ENCODE data around the gene HGD. TPM values are rescaled to one million over a fixed set of nuclear protein-coding genes. Genes with fewer than 3 reads are reported as not detected.
"Not testable (repeated sequence)": the region's sequence is repeated elsewhere in the genome, so short reads cannot be mapped to it uniquely, and the experiment has no call there.

The HGD gene
- total RNA-seq, 2 experiments from 2014 or later = 0.12 TPM; not detected in 1

- H3K4me1 Mint-ChIP-seq (ENCODE audit: low read depth); H3K4me3 Mint-ChIP-seq; POLR2A ChIA-PET; H3K27me3 Mint-ChIP-seq; DNase-seq; CTCF ChIA-PET; H3K36me3 Mint-ChIP-seq; H3K27ac Mint-ChIP-seq; intact Hi-C loops (cut with micrococcal nuclease): not testable (repeated sequence)
- H3K9me3 Mint-ChIP-seq = peaks cover 11% of the 10 kb centered on the region
Observed at GRCh38 chr3:120677193-120677592, 4.8 kb downstream of the HGD start.

GRCh38 chr3:120673116-120673515, 8.9 kb downstream of the HGD start:
- intact Hi-C loops (cut with micrococcal nuclease) = no loop called here
- CTCF ChIA-PET = no interaction called here
- H3K27me3 Mint-ChIP-seq = peaks cover 4% of the 10 kb centered on the region
- H3K27ac Mint-ChIP-seq = no peak overlapping the region
- POLR2A ChIA-PET = no interaction called here
- no peaks in the 10 kb centered on the region for H3K4me1 Mint-ChIP-seq (ENCODE audit: low read depth)
- peaks cover 3% of the 10 kb centered on the region for H3K36me3 Mint-ChIP-seq
- H3K9me3 Mint-ChIP-seq = peaks cover 11% of the 10 kb centered on the region
- no peak overlapping the region for H3K4me3 Mint-ChIP-seq
- DNase-seq = no peak

GRCh38 chr3:120670576-120670975, 11.5 kb downstream of the HGD start:
- intact Hi-C loops (cut with micrococcal nuclease) = no loop called here
- Mint-ChIP-seq H3K4me3 (no peak overlapping the region), H3K27me3 (peaks cover 2% of the 10 kb centered on the region), H3K36me3 (no peaks in the 10 kb centered on the region), H3K4me1 (ENCODE audit: low read depth) (no peaks in the 10 kb centered on the region), H3K27ac (no peak overlapping the region), H3K9me3 (no peaks in the 10 kb centered on the region)
- DNase-seq = no peak
- CTCF ChIA-PET = no interaction called here
- POLR2A ChIA-PET = no interaction called here

GRCh38 chr3:120664926-120665325, 17.1 kb downstream of the HGD start:
- DNase-seq = no peak
- no peaks in the 10 kb centered on the region for H3K9me3 Mint-ChIP-seq
- H3K4me3 Mint-ChIP-seq = no peak overlapping the region
- H3K36me3 Mint-ChIP-seq = no peaks in the 10 kb centered on the region
- H3K4me1 Mint-ChIP-seq (ENCODE audit: low read depth) = no peaks in the 10 kb centered on the region
- POLR2A ChIA-PET = no interaction called here
- peaks cover 2% of the 10 kb centered on the region for H3K27me3 Mint-ChIP-seq
- CTCF ChIA-PET = no interaction called here
- no peak overlapping the region for H3K27ac Mint-ChIP-seq
- intact Hi-C loops (cut with micrococcal nuclease) = no loop called here

GRCh38 chr3:120661945-120662344, 20.1 kb downstream of the HGD start:
- H3K27ac Mint-ChIP-seq = no peak overlapping the region
- H3K36me3 Mint-ChIP-seq = no peaks in the 10 kb centered on the region
- intact Hi-C loops (cut with micrococcal nuclease) = no loop called here
- no peak for DNase-seq
- peaks cover 2% of the 10 kb centered on the region for H3K27me3 Mint-ChIP-seq
- no peak overlapping the region for H3K4me3 Mint-ChIP-seq
- CTCF ChIA-PET = no interaction called here
- no peaks in the 10 kb centered on the region for H3K4me1 Mint-ChIP-seq (ENCODE audit: low read depth)
- POLR2A ChIA-PET = no interaction called here
- no peaks in the 10 kb centered on the region for H3K9me3 Mint-ChIP-seq

GRCh38 chr3:120661106-120661905, 20.7 kb downstream of the HGD start:
- ChIA-PET POLR2A (no interaction called here), CTCF (no interaction called here)
- Mint-ChIP-seq H3K9me3 (no peaks in the 10 kb centered on the region), H3K27ac (no peak overlapping the region), H3K4me1 (ENCODE audit: low read depth) (no peaks in the 10 kb centered on the region), H3K4me3 (no peak overlapping the region), H3K27me3 (peaks cover 2% of the 10 kb centered on the region), H3K36me3 (no peaks in the 10 kb centered on the region)
- intact Hi-C loops (cut with micrococcal nuclease) = no loop called here
- DNase-seq = no peak

- Mint-ChIP-seq H3K27ac (no peak overlapping the region), H3K9me3 (no peaks in the 10 kb centered on the region), H3K4me1 (ENCODE audit: low read depth) (no peaks in the 10 kb centered on the region), H3K27me3 (peaks cover 2% of the 10 kb centered on the region), H3K4me3 (no peak overlapping the region), H3K36me3 (no peaks in the 10 kb centered on the region)
- DNase-seq = no peak
- POLR2A ChIA-PET = no interaction called here
- intact Hi-C loops (cut with micrococcal nuclease) = no loop called here
- CTCF ChIA-PET = no interaction called here
Observed at GRCh38 chr3:120659834-120660233, 22.2 kb downstream of the HGD start.

GRCh38 chr3:120659285-120659684, 22.8 kb downstream of the HGD start:
- no peaks in the 10 kb centered on the region for H3K36me3 Mint-ChIP-seq

GRCh38 chr3:120652896-120653545, 29.0 kb downstream of the HGD start:
- POLR2A ChIA-PET = no interaction called here

More at GRCh38 chr3:120659285-120659684, 22.8 kb downstream of the HGD start:
- Mint-ChIP-seq H3K4me1 (ENCODE audit: low read depth) (no peaks in the 10 kb centered on the region), H3K27me3 (peaks cover 2% of the 10 kb centered on the region), H3K4me3 (no peak overlapping the region), H3K9me3 (no peaks in the 10 kb centered on the region), H3K27ac (no peak overlapping the region)
- no peak for DNase-seq
- POLR2A ChIA-PET = no interaction called here
- intact Hi-C loops (cut with micrococcal nuclease) = no loop called here
- CTCF ChIA-PET = no interaction called here

GRCh38 chr3:120652281-120652680, 29.8 kb downstream of the HGD start:
- Mint-ChIP-seq H3K4me1 (ENCODE audit: low read depth) (no peaks in the 10 kb centered on the region), H3K9me3 (no peaks in the 10 kb centered on the region)
- CTCF ChIA-PET = no interaction called here

More at GRCh38 chr3:120652896-120653545, 29.0 kb downstream of the HGD start:
- H3K27me3 Mint-ChIP-seq = no peaks in the 10 kb centered on the region
- no peak overlapping the region for H3K27ac Mint-ChIP-seq
- no peak for DNase-seq
- intact Hi-C loops (cut with micrococcal nuclease) = no loop called here
- no peak overlapping the region for H3K4me3 Mint-ChIP-seq
- H3K36me3 Mint-ChIP-seq = no peaks in the 10 kb centered on the region
- CTCF ChIA-PET = no interaction called here
- no peaks in the 10 kb centered on the region for H3K4me1 Mint-ChIP-seq (ENCODE audit: low read depth)
- H3K9me3 Mint-ChIP-seq = no peaks in the 10 kb centered on the region

GRCh38 chr3:120650311-120650710, 31.7 kb downstream of the HGD start:
- no peak for DNase-seq
- Mint-ChIP-seq H3K27ac (no peak overlapping the region), H3K27me3 (no peaks in the 10 kb centered on the region), H3K4me3 (no peak overlapping the region), H3K36me3 (no peaks in the 10 kb centered on the region), H3K9me3 (no peaks in the 10 kb centered on the region), H3K4me1 (ENCODE audit: low read depth) (no peaks in the 10 kb centered on the region)
- ChIA-PET CTCF (no interaction called here), POLR2A (no interaction called here)
- intact Hi-C loops (cut with micrococcal nuclease) = no loop called here

More at GRCh38 chr3:120652281-120652680, 29.8 kb downstream of the HGD start:
- POLR2A ChIA-PET = no interaction called here
- Mint-ChIP-seq H3K27ac (no peak overlapping the region), H3K4me3 (no peak overlapping the region), H3K27me3 (no peaks in the 10 kb centered on the region), H3K36me3 (no peaks in the 10 kb centered on the region)
- intact Hi-C loops (cut with micrococcal nuclease) = no loop called here
- no peak for DNase-seq

- no peaks in the 10 kb centered on the region for H3K4me1 Mint-ChIP-seq (ENCODE audit: low read depth)
- no peak overlapping the region for H3K4me3 Mint-ChIP-seq
- H3K36me3 Mint-ChIP-seq = no peaks in the 10 kb centered on the region
- H3K27me3 Mint-ChIP-seq = no peaks in the 10 kb centered on the region
- H3K9me3 Mint-ChIP-seq = no peaks in the 10 kb centered on the region
- no peak for DNase-seq
- ChIA-PET CTCF (no interaction called here), POLR2A (no interaction called here)
- no peak overlapping the region for H3K27ac Mint-ChIP-seq
- intact Hi-C loops (cut with micrococcal nuclease) = no loop called here
Observed at GRCh38 chr3:120649830-120650233, 32.2 kb downstream of the HGD start.

GRCh38 chr3:120648290-120648689, 33.7 kb downstream of the HGD start:
- no peaks in the 10 kb centered on the region for H3K36me3 Mint-ChIP-seq
- no peak overlapping the region for H3K4me3 Mint-ChIP-seq
- no peaks in the 10 kb centered on the region for H3K27me3 Mint-ChIP-seq
- intact Hi-C loops (cut with micrococcal nuclease) = no loop called here
- H3K27ac Mint-ChIP-seq = no peak overlapping the region
- POLR2A ChIA-PET = no interaction called here
- no peak for DNase-seq
- H3K9me3 Mint-ChIP-seq = no peaks in the 10 kb centered on the region
- CTCF ChIA-PET = no interaction called here
- no peaks in the 10 kb centered on the region for H3K4me1 Mint-ChIP-seq (ENCODE audit: low read depth)
